ENCODE measurements around the gene LRRC32. TPM values are rescaled to one million over a fixed set of nuclear protein-coding genes. Genes with fewer than 3 reads are reported as not detected.

Gene LRRC32
- total RNA-seq, 1 donor from 2014 or later, result 33.5 TPM

Other genes starting within 250 kb of the LRRC32 start
- 17.0 TPM for gene EMSY, start 225.7 kb downstream of the LRRC32 start, total RNA-seq
- 6.9 TPM for gene TSKU, start 112.6 kb upstream of the LRRC32 start, total RNA-seq
- 9.7 TPM for gene ACER3, start 190.2 kb upstream of the LRRC32 start, total RNA-seq

Measured in cardiac septum (tissue), 1 donor.